Endodermal cell (in vitro differentiated cells): ENCODE data around the gene DDHD1. TPM values are rescaled to one million over a fixed set of nuclear protein-coding genes. Genes with fewer than 3 reads are reported as not detected.

ENCODE experiments used
- DNase-seq: peaks from one replicate; pipeline ENCODE4 v3.0.0-alpha.2; 2017
- H3K27ac ChIP-seq: 2 replicates; pipeline ENCODE4 v1.5.1; 2013; ENCODE audit warnings: mild to moderate bottlenecking, low read depth, low read length, moderate library complexity
- H3K27me3 ChIP-seq: 2 replicates; pipeline ENCODE4 v1.6.1; 2013; ENCODE audit warnings: mild to moderate bottlenecking, low read length, moderate library complexity; ENCODE audit not compliant: insufficient read depth, control insufficient read depth, poor library complexity, severe bottlenecking
- H3K36me3 ChIP-seq: 2 replicates; pipeline ENCODE4 v1.7.0; 2013; ENCODE audit warnings: mild to moderate bottlenecking, low read length, moderate library complexity; ENCODE audit not compliant: control insufficient read depth, insufficient read depth
- H3K4me1 ChIP-seq: one replicate; pipeline ENCODE4 v1.7.0; 2013; ENCODE audit warnings: low read length; ENCODE audit not compliant: control insufficient read depth, insufficient read depth
- H3K4me3 ChIP-seq: 2 replicates; pipeline ENCODE4 v1.5.1; 2013; ENCODE audit warnings: mild to moderate bottlenecking, low read length, moderate library complexity
- H3K9ac ChIP-seq: 2 replicates; pipeline ENCODE4 v1.6.1; 2013; ENCODE audit warnings: mild to moderate bottlenecking, low read length, moderate library complexity; ENCODE audit not compliant: poor library complexity, severe bottlenecking; ENCODE audit errors: extremely low read depth
- H3K9me3 ChIP-seq: 2 replicates; pipeline ENCODE4 v1.6.1; 2013; ENCODE audit warnings: mild to moderate bottlenecking, low read length, moderate library complexity; ENCODE audit not compliant: control insufficient read depth
- H3K27ac Mint-ChIP-seq: 2 replicates; pipeline ENCODE4 v1.8.0; 2020; ENCODE audit warnings: mixed read lengths
- H3K27me3 Mint-ChIP-seq: 2 replicates; pipeline ENCODE4 v1.8.0; 2021; ENCODE audit warnings: mild to moderate bottlenecking, mixed read lengths; ENCODE audit not compliant: insufficient read depth
- H3K36me3 Mint-ChIP-seq: 2 replicates; pipeline ENCODE4 v1.8.0; 2020; ENCODE audit warnings: low read depth, mixed read lengths
- H3K4me1 Mint-ChIP-seq: 2 replicates; pipeline ENCODE4 v1.8.0; 2020; ENCODE audit warnings: mixed read lengths
- H3K4me3 Mint-ChIP-seq: 2 replicates; pipeline ENCODE4 v1.8.0; 2020; ENCODE audit warnings: mild to moderate bottlenecking, moderate library complexity, mixed read lengths
- H3K9me3 Mint-ChIP-seq: 2 replicates; pipeline ENCODE4 v1.8.0; 2020; ENCODE audit warnings: mild to moderate bottlenecking, mixed read lengths
- CTCF ChIP-seq: fragments of 200-600 bp; sonication (generic); conservative IDR thresholded peaks from 2 replicates; pipeline ENCODE4 v1.5.0; 2021; ENCODE audit warnings: antibody characterized with exemption, mild to moderate bottlenecking
- WGBS, 2 experiments: methylation state at CpG; one replicate each; pipeline versions ENCODE4 v1.1.5 to v1.1.7; 2013; ENCODE audit warnings: missing lambda C conversion rate in 2 of 2, mixed read lengths in 1 of 2; ENCODE audit not compliant: insufficient coverage in 1 of 2, insufficient read length in 1 of 2; 5-methylcytosine and 5-hydroxymethylcytosine counted together
- total RNA-seq, 2 donors: library from RNA; stranded (reverse); fragmentation: NEBNext Ultra II Directional in 1 of 2; extraction: Animal tissue kit (Norgen Biotek cat#: 25700) in 1 of 2; gene quantifications; 2 replicates in 1 of 2; 3 replicates in 1 of 2; pipeline ENCODE4 v1.2.1, GENCODE V29; 2021

DDHD1 gene
- total RNA-seq, 2 donors from 2014 or later, result 26.2 to 27.1 TPM

- H3K27me3 Mint-ChIP-seq, result no peaks in the 10 kb centered on the region
- peaks cover 7% of the 10 kb centered on the region for H3K36me3 Mint-ChIP-seq
- Histone ChIP-seq H3K4me1 (no peaks in the 10 kb centered on the region), H3K9me3 (peaks cover 10% of the 10 kb centered on the region), H3K4me3 (no peak overlapping the region), H3K27ac (no peak overlapping the region), H3K9ac (no peak overlapping the region), H3K36me3 (peaks cover 26% of the 10 kb centered on the region), H3K27me3 (no peaks in the 10 kb centered on the region)
- no peaks in the 10 kb centered on the region for H3K4me1 Mint-ChIP-seq
- H3K4me3 Mint-ChIP-seq, result no peak overlapping the region
- TF ChIP-seq CTCF, result no peak
- H3K9me3 Mint-ChIP-seq, result peaks cover 13% of the 10 kb centered on the region
- no peak overlapping the region for H3K27ac Mint-ChIP-seq
- 71% methylated on average over 1 of the region's 1 CpG; no CpG with 5 or more reads in 1 of the 2 experiments for WGBS, 2 experiments
- DNase-seq, result no peak
These were observed 46.4 kb downstream of the DDHD1 start for GRCh38 chr14:53106768-53107167.

GRCh38 chr14:53103636-53104340, 49.3 kb downstream of the DDHD1 start:
- Mint-ChIP-seq H3K4me3 (no peak overlapping the region), H3K36me3 (peaks cover 9% of the 10 kb centered on the region), H3K9me3 (peaks cover 13% of the 10 kb centered on the region), H3K4me1 (no peaks in the 10 kb centered on the region), H3K27me3 (no peaks in the 10 kb centered on the region), H3K27ac (no peak overlapping the region)
- H3K9ac ChIP-seq, result no peak overlapping the region
- no peak for DNase-seq
- TF ChIP-seq CTCF, result no peak
- no peaks in the 10 kb centered on the region for H3K27me3 ChIP-seq
- H3K9me3 ChIP-seq, result peaks cover 10% of the 10 kb centered on the region
- no peak overlapping the region for H3K27ac ChIP-seq
- peaks cover 22% of the 10 kb centered on the region for H3K36me3 ChIP-seq
- WGBS, 2 experiments, result 90 to 95% methylated on average over 4 to 5 of the region's 5 CpGs
- H3K4me3 ChIP-seq, result no peak overlapping the region
- no peaks in the 10 kb centered on the region for H3K4me1 ChIP-seq

GRCh38 chr14:53093206-53093605, 59.9 kb downstream of the DDHD1 start:
- Mint-ChIP-seq H3K9me3 (peaks cover 8% of the 10 kb centered on the region), H3K27me3 (no peaks in the 10 kb centered on the region), H3K4me1 (no peaks in the 10 kb centered on the region), H3K4me3 (no peak overlapping the region), H3K27ac (no peak overlapping the region), H3K36me3 (peaks cover 31% of the 10 kb centered on the region)
- Histone ChIP-seq H3K36me3 (peaks cover 62% of the 10 kb centered on the region), H3K4me1 (no peaks in the 10 kb centered on the region), H3K9ac (no peak overlapping the region), H3K9me3 (peaks cover 9% of the 10 kb centered on the region), H3K27me3 (no peaks in the 10 kb centered on the region), H3K4me3 (no peak overlapping the region), H3K27ac (no peak overlapping the region)
- 80% methylated on average over 1 of the region's 1 CpG; no CpG with 5 or more reads in 1 of the 2 experiments for WGBS, 2 experiments
- no peak for DNase-seq
- TF ChIP-seq CTCF, result no peak
